Occipital lobe (tissue), 2 donors: ENCODE data around the gene BBX. TPM values are rescaled to one million over a fixed set of nuclear protein-coding genes. Genes with fewer than 3 reads are reported as not detected.
"Not testable (repeated sequence)": the region's sequence is repeated elsewhere in the genome, so short reads cannot be mapped to it uniquely, and the experiment has no call there.

Experiments used
- DNase-seq: peaks from one replicate; lab custom pipeline; 2025; lab: John Stamatoyannopoulos, UW
- total RNA-seq: library from RNA; depleted of rRNA; stranded (reverse); fragments of >200 nt; gene quantifications from one replicate; pipeline ENCODE4 v1.2.3, GENCODE V29; 2014

The BBX gene
- total RNA-seq, 1 donor from 2014 or later: 33.1 TPM

DNA sequence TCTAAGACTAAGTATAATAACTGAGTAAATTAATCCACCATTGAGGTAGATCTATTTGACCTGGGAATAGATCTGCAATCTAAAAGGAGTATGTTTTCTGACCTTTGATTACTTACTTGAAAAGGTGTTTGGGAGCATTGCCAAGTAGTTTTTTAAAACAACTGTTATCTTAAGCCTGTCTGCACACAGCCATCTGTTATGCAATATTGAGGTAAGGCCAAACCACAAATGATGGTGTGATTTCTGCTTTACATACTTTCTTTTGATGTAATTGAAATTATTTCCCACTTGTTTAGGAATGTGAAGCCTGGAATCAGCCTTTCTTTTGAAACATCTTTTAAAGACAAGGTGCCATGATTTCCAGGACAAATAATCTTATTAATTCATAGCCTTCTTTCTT, 274.0 kb downstream of the BBX start:
- no peak for DNase-seq

GRCh38 chr3:107797586-107797985, 274.8 kb downstream of the BBX start:
- no peak for DNase-seq

DNA sequence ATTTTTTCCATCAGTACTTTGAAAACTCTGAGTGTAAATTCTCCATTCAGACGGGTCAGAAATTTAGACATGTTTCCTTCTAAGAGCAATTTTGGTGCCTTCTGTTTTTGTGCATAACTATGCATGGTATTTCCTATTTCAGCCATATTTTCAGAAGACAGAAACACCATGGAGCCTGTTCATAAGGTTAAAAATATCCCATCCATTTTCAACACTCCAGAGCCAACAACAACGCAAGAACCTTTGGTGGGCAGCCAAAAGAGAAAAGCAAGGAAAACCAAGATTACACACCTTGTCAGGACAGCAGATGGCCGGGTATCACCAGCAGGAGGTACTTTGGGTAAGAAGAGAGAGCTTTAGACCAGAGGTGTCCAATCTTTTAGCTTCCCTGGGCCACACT, 275.6 kb downstream of the BBX start:
- DNase-seq: no peak

- DNase-seq: no peak
Measured at GRCh38 chr3:107800710-107801109, 277.9 kb downstream of the BBX start.

- DNase-seq: no peak
Measured at GRCh38 chr3:107803170-107803569, 280.4 kb downstream of the BBX start.

DNA sequence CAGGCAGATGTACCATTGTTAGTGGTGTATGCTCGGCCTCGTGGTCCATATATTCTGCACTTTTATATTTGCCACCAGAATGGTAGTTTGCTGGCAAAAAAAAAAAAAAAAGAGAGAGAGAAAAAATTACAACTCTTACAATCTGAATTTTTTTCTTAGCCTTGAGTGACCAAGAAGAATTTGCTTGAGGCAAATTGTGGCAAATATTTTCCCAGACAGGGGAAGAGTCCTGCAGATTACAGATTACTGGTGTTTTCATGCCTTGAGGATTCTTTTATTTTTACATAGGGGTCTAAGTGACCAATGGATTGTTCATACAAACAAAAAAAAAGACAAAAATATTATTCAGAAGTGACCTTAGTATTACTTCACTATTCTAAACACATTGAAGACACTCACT, 283.3 kb downstream of the BBX start:
- DNase-seq: no peak

DNA sequence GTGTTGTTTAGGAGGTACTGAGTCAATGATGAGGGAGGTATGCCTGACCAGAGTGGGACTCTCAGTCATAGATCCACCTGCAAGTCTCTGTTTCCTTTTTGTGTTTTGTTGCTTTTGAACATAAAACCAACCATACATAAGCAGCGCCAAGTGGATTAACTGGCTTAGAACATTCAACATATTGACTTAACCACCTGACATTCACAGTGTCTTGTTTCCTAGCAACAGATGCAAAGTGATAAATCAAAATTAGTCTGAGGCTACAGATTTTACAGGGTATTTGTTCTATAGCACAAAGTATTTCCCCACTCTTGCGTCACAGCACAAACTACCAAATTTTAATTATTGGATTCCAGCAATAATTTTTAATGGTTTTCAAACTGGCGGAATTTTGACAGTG, 283.8 kb downstream of the BBX start:
- DNase-seq: no peak

DNA sequence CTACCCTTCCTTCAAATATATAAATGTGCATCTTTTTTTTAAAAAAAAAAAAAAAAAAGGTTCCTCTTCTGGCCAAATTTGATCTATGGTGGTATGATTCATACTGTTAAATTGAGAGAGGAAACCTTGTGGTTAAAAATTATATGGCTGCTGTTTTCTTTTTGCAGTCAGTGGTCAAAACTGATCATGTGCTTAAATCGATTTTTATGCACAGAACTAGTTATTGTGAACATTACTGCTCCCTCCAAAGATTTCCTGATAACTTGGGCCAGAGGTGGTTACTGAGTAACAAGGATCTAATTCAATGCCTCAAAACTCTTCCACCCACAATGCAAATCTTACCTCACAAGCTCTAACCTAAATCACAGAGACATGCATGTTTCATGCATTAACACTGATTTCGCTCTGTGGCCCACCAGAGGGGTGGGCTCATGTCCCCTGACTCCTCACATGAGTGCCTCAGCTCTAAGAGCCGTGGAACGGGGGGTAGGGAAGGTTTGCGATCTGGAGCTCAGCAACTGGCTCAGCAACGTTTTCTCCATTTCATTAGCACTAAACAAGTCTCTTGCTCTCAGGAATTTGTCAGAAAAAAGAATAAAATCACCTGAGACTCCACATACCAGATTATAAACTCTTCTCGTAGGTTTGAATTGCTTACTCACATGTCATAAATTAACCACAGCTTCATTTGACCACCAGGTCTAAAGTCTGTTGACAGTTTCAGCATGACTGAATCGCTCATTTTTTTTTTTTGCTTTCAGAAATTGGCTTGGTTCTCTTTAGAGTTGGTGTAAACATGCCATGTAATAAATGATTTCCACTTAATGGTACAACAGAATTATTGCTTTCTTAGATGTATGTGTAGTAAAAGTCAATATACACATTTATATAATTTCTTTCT, 287.7 kb downstream of the BBX start:
- DNase-seq: no peak

GRCh38 chr3:107813026-107813425, 290.3 kb downstream of the BBX start:
- no peak for DNase-seq

GRCh38 chr3:107816107-107816506, 293.3 kb downstream of the BBX start:
- DNase-seq: no peak

GRCh38 chr3:107817076-107817475, 294.3 kb downstream of the BBX start:
- no peak for DNase-seq

- DNase-seq: no peak
Measured at GRCh38 chr3:107818025-107818424, 295.3 kb downstream of the BBX start.

- no peak for DNase-seq
Measured at GRCh38 chr3:107819656-107820055, 296.9 kb downstream of the BBX start.

- no peak for DNase-seq
Measured at GRCh38 chr3:107822308-107822707, 299.5 kb downstream of the BBX start.

GRCh38 chr3:107824822-107825371, 302.1 kb downstream of the BBX start:
- DNase-seq: no peak

DNA sequence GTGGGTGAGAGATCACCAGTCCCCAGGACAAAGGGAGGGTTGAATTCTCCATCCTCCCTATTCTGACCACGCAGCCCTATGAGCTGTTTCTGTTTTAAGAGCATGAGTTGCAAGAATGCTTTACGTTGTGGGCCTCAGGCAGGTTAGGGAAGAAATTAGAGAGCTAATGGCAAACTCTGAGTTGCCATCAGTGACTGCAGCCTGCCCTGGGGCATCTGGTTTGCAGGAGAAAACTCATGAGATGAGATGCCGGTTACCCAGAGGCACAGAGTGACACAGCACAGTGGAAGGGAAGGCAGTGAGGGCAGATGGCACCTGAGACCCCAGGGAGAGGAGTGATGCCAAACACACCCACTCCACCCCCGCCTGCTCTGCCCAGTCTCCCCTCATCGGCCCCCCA, 302.8 kb downstream of the BBX start:
- DNase-seq: no peak

- no peak for DNase-seq
Measured at GRCh38 chr3:107826727-107827126, 304.0 kb downstream of the BBX start.

GRCh38 chr3:107829185-107829584, 306.4 kb downstream of the BBX start:
- no peak for DNase-seq

- DNase-seq: no peak
Measured at GRCh38 chr3:107831590-107831989, 308.8 kb downstream of the BBX start.

GRCh38 chr3:107833043-107833442, 310.3 kb downstream of the BBX start:
- DNase-seq: no peak

DNA sequence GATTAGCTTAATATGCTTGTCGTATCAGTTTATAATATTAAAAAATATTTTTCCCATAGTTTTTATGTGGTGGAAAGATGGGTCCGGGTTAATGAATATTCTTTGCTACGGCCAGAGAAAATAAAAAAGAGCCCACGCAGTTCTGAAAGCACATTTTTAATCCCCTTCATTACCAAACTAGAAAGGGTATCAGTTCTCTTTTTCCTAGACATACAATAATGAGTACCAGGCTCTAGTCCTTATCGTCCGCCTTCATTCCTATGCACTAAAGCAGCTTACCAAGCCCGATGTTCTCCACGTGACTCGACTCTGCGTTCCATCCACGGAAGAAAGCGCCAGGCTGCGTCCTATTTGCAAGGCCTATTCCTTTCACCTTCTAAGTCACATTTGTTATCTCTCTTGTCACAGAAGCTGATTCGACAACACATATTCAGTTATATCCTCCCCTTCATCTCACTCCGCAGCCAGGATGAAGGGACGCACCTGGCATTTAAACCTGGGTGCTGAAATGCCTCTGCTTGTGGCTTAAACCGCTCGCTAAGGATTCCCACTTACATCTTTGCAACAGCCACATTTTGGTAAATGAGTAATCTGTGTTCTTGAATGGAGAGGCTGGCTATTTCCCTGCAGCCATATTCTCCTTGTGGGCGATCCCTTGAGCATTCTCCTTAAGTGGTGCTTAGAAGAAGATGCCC, 311.1 kb downstream of the BBX start:
- no peak for DNase-seq

- not testable (repeated sequence) for DNase-seq
Measured at GRCh38 chr3:107835001-107835400, 312.2 kb downstream of the BBX start.
